MM.1S (cell line): ENCODE measurements around the gene KCNIP3.

Experiments
- CTCF ChIP-seq: fragments of 300-600 bp; sonication (generic); IDR thresholded peaks from 2 replicates; pipeline ENCODE4 v1.5.1; 2016; ENCODE audit warnings: antibody characterized with exemption, low read length, mixed read lengths
- EZH2 ChIP-seq: fragments of 300-600 bp; sonication (generic); optimal IDR thresholded peaks from 2 replicates; pipeline ENCODE3; 2017; ENCODE audit warnings: low read depth, mild to moderate bottlenecking, antibody characterized with exemption, low read length, mixed read lengths
- EZH2phosphoT487 ChIP-seq: fragments of 300-600 bp; sonication (generic); IDR thresholded peaks from 2 replicates; pipeline ENCODE4 v1.6.1; 2018; ENCODE audit warnings: antibody characterized with exemption, low read length

- TF ChIP-seq CTCF (no peak), EZH2phosphoT487 (no peak), EZH2 (no peak)
Measured at GRCh38 chr2:95268211-95269035, 28.7 kb upstream of the KCNIP3 start.
